HepG2 (cell line): ENCODE data around the gene SUMO4. TPM values are rescaled to one million over a fixed set of nuclear protein-coding genes. Genes with fewer than 3 reads are reported as not detected.
A peak's percentile ranks its signal among the peaks of the same experiment; 100 is the strongest.

Source experiments
- DR1 ChIP-seq: sonication (generic); formaldehyde crosslinking; IDR thresholded peaks from 2 replicates; pipeline ENCODE4 v1.8.0; 2021; ENCODE audit warnings: mild to moderate bottlenecking, missing genetic modification reagents, inconsistent platforms
- KIAA2018 ChIP-seq: sonication (generic); formaldehyde crosslinking; IDR thresholded peaks from 2 replicates; pipeline ENCODE4 v1.5.0; 2020; ENCODE audit warnings: mild to moderate bottlenecking, missing genetic modification reagents, borderline replicate concordance
- KMT2A ChIP-seq: sonication (generic); formaldehyde crosslinking; IDR thresholded peaks from 2 replicates; pipeline ENCODE4 v1.4.0; 2020; ENCODE audit warnings: missing genetic modification reagents
- NFYC ChIP-seq: IDR thresholded peaks from 2 replicates; pipeline ENCODE4 v1.6.1; 2016; ENCODE audit warnings: missing genetic modification reagents, missing compliant biosample characterization
- PITX1 ChIP-seq: sonication (generic); formaldehyde crosslinking; IDR thresholded peaks from 2 replicates; pipeline ENCODE4 v1.5.1; 2020; ENCODE audit warnings: mild to moderate bottlenecking, missing genetic modification reagents
- ZBTB37 ChIP-seq: sonication (generic); formaldehyde crosslinking; IDR thresholded peaks from 2 replicates; pipeline ENCODE4 v1.4.0; 2020; ENCODE audit warnings: mild to moderate bottlenecking, missing genetic modification reagents
- ZNF232 ChIP-seq: sonication (generic); formaldehyde crosslinking; IDR thresholded peaks from 2 replicates; pipeline ENCODE4 v1.4.0; 2020; ENCODE audit warnings: missing genetic modification reagents, borderline replicate concordance
- ZNF280D ChIP-seq: sonication (generic); formaldehyde crosslinking; IDR thresholded peaks from 2 replicates; pipeline ENCODE4 v1.5.1; 2020; ENCODE audit warnings: mild to moderate bottlenecking, missing genetic modification reagents
- ZNF7 ChIP-seq: IDR thresholded peaks from 2 replicates; pipeline ENCODE4 v1.6.1; 2016; ENCODE audit warnings: missing biosample characterization, missing genetic modification reagents
- ZXDC ChIP-seq: sonication (generic); formaldehyde crosslinking; IDR thresholded peaks from 2 replicates; pipeline ENCODE4 v1.5.0; 2020; ENCODE audit warnings: mild to moderate bottlenecking, missing genetic modification reagents
- polyA plus RNA-seq, 8 experiments: library from polyadenylated mRNA; depleted of rRNA in 3 of 8; stranded (reverse) in 7 of 8; unstranded in 1 of 8; fragments of >200 nt; fragmentation: Illumina TruSeq in 4 of 8; extraction: Trizol in 4 of 8; gene quantifications; 2 replicates each; pipeline versions ENCODE4 v1.2.1 to v1.2.3, GENCODE V29; 2011 to 2016; ENCODE audit warnings: low read depth in 4 of 8, missing spikeins in 1 of 8, mixed read lengths in 1 of 8; ENCODE audit not compliant: insufficient read depth in 1 of 8
- total RNA-seq, 5 experiments: library from RNA; depleted of rRNA; stranded (reverse); fragments of >200 nt; fragmentation: Illumina TruSeq; extraction: Trizol; gene quantifications; 2 replicates each; pipeline ENCODE4 v1.2.3, GENCODE V29; 2016; ENCODE audit warnings: low read depth in 1 of 5

SUMO4 gene
- total and polyA plus RNA-seq, 2 of the 13 experiments (the other 11 are each of a cell fraction or from before 2014, with no cell fraction given): 0.22 to 1.2 TPM

GRCh38 chr6:149431905-149432775 is 32.1 kb downstream of the SUMO4 start (continued):
- TF ChIP-seq ZBTB37: no peak
- no peak for TF ChIP-seq DR1 (CRISPR knock-in tag)
- no peak for TF ChIP-seq KMT2A (CRISPR knock-in tag)
- TF ChIP-seq ZNF280D (CRISPR knock-in tag): peak; percentile 38; the same call in 1 of the 2 replicates
- no peak for TF ChIP-seq ZXDC
- TF ChIP-seq ZNF232 (CRISPR knock-in tag): no peak
- TF ChIP-seq KIAA2018 (CRISPR knock-in tag): 0 out of 2 replicates have a peak, but pooled peaks have one; percentile 63
- TF ChIP-seq PITX1 (CRISPR knock-in tag): peak; percentile 58; the same call in 1 of the 2 replicates
- TF ChIP-seq ZNF7: no peak
- 0 out of 2 replicates have a peak, but pooled peaks have one; percentile 11 for TF ChIP-seq NFYC (CRISPR knock-in tag)
